GM10248 (cell line): ENCODE data around the gene CACNA2D2.

ENCODE experiments used
- CTCF ChIA-PET: fragments of 300-600 bp; sonication (Branson Sonifier 250); formaldehyde crosslinking; extraction: SDS; loops from one replicate; lab custom pipeline; 2021; ENCODE audit warnings: antibody characterized with exemption; lab: Yijun Ruan, JAX
- POLR2A ChIA-PET: fragments of 350-650 bp; sonication (Branson Sonifier 250); formaldehyde crosslinking; extraction: SDS; loops from one replicate; lab custom pipeline; 2020; ENCODE audit warnings: antibody characterized with exemption; lab: Yijun Ruan, JAX
- DNase-seq: peaks from one replicate; pipeline ENCODE4 v3.0.0; 2012; ENCODE audit errors: extremely low spot score
- TF ChIP-seq, protein P1 (sequence below): IDR thresholded peaks from 2 replicates; pipeline ENCODE4 v1.5.1; 2012; ENCODE audit warnings: mild to moderate bottlenecking, low read depth; ENCODE audit errors: extremely low read depth, missing control alignments, control extremely low read depth

The CACNA2D2 gene

GRCh38 chr3:50382722-50383121 is 120.7 kb downstream of the CACNA2D2 start:
- DNase-seq: no peak
- TF ChIP-seq, protein P1, sequence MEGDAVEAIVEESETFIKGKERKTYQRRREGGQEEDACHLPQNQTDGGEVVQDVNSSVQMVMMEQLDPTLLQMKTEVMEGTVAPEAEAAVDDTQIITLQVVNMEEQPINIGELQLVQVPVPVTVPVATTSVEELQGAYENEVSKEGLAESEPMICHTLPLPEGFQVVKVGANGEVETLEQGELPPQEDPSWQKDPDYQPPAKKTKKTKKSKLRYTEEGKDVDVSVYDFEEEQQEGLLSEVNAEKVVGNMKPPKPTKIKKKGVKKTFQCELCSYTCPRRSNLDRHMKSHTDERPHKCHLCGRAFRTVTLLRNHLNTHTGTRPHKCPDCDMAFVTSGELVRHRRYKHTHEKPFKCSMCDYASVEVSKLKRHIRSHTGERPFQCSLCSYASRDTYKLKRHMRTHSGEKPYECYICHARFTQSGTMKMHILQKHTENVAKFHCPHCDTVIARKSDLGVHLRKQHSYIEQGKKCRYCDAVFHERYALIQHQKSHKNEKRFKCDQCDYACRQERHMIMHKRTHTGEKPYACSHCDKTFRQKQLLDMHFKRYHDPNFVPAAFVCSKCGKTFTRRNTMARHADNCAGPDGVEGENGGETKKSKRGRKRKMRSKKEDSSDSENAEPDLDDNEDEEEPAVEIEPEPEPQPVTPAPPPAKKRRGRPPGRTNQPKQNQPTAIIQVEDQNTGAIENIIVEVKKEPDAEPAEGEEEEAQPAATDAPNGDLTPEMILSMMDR: no peak
- CTCF ChIA-PET: no interaction called here
- POLR2A ChIA-PET: no interaction called here

DNA sequence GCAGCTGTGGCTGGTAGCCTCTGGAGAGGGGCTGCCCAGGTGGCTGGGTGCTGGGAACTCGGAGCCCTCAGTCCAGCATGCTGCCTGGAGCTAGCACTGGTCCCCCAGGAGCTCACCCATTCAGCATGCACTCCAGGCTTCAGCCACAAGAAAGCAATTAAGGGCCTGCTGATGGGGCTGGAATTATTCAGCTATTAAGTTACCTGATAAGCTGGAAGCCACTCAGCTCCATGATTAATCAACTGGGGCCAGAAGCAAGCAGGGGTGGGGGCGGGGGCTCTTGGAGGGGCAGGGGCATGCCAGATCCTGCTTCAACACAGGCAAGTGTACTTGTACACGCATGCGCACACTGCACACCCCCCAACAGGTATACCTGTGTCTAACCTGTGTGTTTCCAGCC is 122.1 kb downstream of the CACNA2D2 start:
- DNase-seq: no peak
- POLR2A ChIA-PET: no interaction called here
- CTCF ChIA-PET: no interaction called here
- TF ChIP-seq, protein P1: no peak

- POLR2A ChIA-PET: interaction anchor here (0.6 kb wide), 1 partner anchor 69 kb away, joined by 3 read pairs; no protein-coding TSS in a partner anchor
- no peak for DNase-seq
- CTCF ChIA-PET: no interaction called here
- TF ChIP-seq, protein P1: no peak
Measured at GRCh38 chr3:50380405-50381085, 122.9 kb downstream of the CACNA2D2 start.

DNA sequence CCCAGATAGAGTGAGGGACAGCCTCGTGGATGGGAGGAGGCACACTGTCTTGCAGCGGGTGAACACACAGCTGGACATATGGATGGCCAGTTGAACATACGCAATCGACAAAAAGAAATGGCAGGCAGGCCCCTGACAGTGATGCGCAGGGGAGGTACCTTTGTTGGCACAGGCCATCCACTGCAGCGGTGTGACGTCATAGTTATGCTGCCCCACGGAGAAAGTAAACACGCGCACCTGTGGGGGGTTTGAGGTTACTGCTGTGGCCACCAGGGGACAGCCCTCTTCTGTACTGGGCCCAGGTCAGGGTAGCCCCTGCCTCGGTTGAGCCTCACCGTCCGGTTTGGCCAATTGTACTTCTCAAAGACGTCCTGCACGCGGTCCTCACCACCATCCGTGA is 124.7 kb downstream of the CACNA2D2 start:
- DNase-seq: no peak
- POLR2A ChIA-PET: no interaction called here
- CTCF ChIA-PET: no interaction called here
- TF ChIP-seq, protein P1: no peak

- no peak for DNase-seq
- POLR2A ChIA-PET: no interaction called here
- TF ChIP-seq, protein P1: no peak
- CTCF ChIA-PET: no interaction called here
Measured at GRCh38 chr3:50378024-50378423, 125.4 kb downstream of the CACNA2D2 start.

GRCh38 chr3:50375258-50375931 is 128.0 kb downstream of the CACNA2D2 start:
- POLR2A ChIA-PET: no interaction called here
- no peak for DNase-seq
- TF ChIP-seq, protein P1: no peak
- CTCF ChIA-PET: no interaction called here
